Measurements from ENCODE around the gene TMEM215.

Gene TMEM215

GRCh38 chr9:32828861-32829260 is 45.5 kb downstream of the TMEM215 start:
- in situ Hi-C loops (cut with MboI; ENCODE audit: low sequenced_read_pairs): no loop called here

GRCh38 chr9:32832346-32832745 is 49.0 kb downstream of the TMEM215 start:
- in situ Hi-C loops (cut with MboI; ENCODE audit: low sequenced_read_pairs): no loop called here
